Fibroblast of lung (primary cell): Measurements from ENCODE around the gene UBE3D. TPM values are rescaled to one million over a fixed set of nuclear protein-coding genes. Genes with fewer than 3 reads are reported as not detected.
A peak's percentile ranks its signal among the peaks of the same experiment; 100 is the strongest.

Source experiments
- DNase-seq, 2 donors: peaks; one replicate each; pipeline versions ENCODE4 v3.0.0 to v3.0.0-alpha.2; 2010; ENCODE audit warnings: low read depth in 2 of 2
- H2AFZ ChIP-seq: 2 replicates; pipeline ENCODE4 v1.5.1; 2012; ENCODE audit warnings: low read length, control low read depth, inconsistent platforms
- H3K27ac ChIP-seq: 2 replicates; pipeline ENCODE4 v1.5.1; 2011; ENCODE audit warnings: low read length, control low read depth; ENCODE audit not compliant: insufficient read depth
- H3K27me3 ChIP-seq: 2 replicates; pipeline ENCODE4 v1.5.1; 2011; ENCODE audit warnings: mild to moderate bottlenecking, low read length; ENCODE audit not compliant: control insufficient read depth, insufficient read depth
- H3K36me3 ChIP-seq: 2 replicates; pipeline ENCODE4 v1.5.1; 2011; ENCODE audit warnings: low read length; ENCODE audit not compliant: control insufficient read depth, insufficient read depth
- H3K4me1 ChIP-seq: 2 replicates; pipeline ENCODE4 v1.5.1; 2011; ENCODE audit warnings: low read length; ENCODE audit not compliant: control insufficient read depth, insufficient read depth; ENCODE audit errors: extremely low read depth
- H3K4me2 ChIP-seq: 2 replicates; pipeline ENCODE4 v1.5.1; 2011; ENCODE audit warnings: low read length, control low read depth; ENCODE audit not compliant: insufficient read depth; ENCODE audit errors: extremely low read depth
- H3K4me3 ChIP-seq, 4 experiments: fragments of 200-600 bp in 1 of 4; sonication (generic) in 1 of 4; replicated peaks in 1 of 4; 2 replicates each; pipeline ENCODE4 v1.5.1; 2011 to 2016; ENCODE audit warnings: low read length in 4 of 4, low read depth in 3 of 4, mild to moderate bottlenecking in 3 of 4, control low read depth in 2 of 4, inconsistent platforms in 1 of 4, mixed read lengths in 1 of 4; ENCODE audit not compliant: insufficient read depth in 1 of 4; ENCODE audit errors: control extremely low read depth in 1 of 4
- H3K79me2 ChIP-seq: 2 replicates; pipeline ENCODE4 v1.5.1; 2012; ENCODE audit warnings: mild to moderate bottlenecking, low read length, inconsistent platforms; ENCODE audit not compliant: control insufficient read depth, insufficient read depth
- H3K9ac ChIP-seq: 2 replicates; pipeline ENCODE4 v1.5.1; 2011; ENCODE audit warnings: mild to moderate bottlenecking, low read length, control low read depth; ENCODE audit not compliant: insufficient read depth
- H3K9me3 ChIP-seq: 2 replicates; pipeline ENCODE4 v1.5.1; 2012; ENCODE audit warnings: low read depth, low read length; ENCODE audit not compliant: control insufficient read depth, insufficient read depth
- H4K20me1 ChIP-seq: 2 replicates; pipeline ENCODE4 v1.5.1; 2011; ENCODE audit warnings: low read length; ENCODE audit not compliant: control insufficient read depth, insufficient read depth; ENCODE audit errors: extremely low read depth
- CTCF ChIP-seq, 2 donors: IDR thresholded peaks in 1 of 2; conservative IDR thresholded peaks in 1 of 2; 1 replicate in 1 of 2; 2 replicates in 1 of 2; pipeline ENCODE4 v1.5.1; 2011 to 2012; ENCODE audit warnings: low read length in 2 of 2, control low read depth in 1 of 2, inconsistent platforms in 1 of 2, low read depth in 1 of 2, mild to moderate bottlenecking in 1 of 2
- EZH2 ChIP-seq: IDR thresholded peaks from 2 replicates; pipeline ENCODE4 v1.5.1; 2012; ENCODE audit warnings: low read length, control low read depth, mild to moderate bottlenecking; ENCODE audit errors: missing control alignments
- polyA plus RNA-seq, 2 donors: library from polyadenylated mRNA; depleted of rRNA in 1 of 2; stranded (reverse) in 1 of 2; unstranded in 1 of 2; fragments of >200 nt; gene quantifications; 2 replicates each; pipeline ENCODE4 v1.2.1, GENCODE V29; 2011 to 2012; ENCODE audit warnings: missing spikeins in 1 of 2
- total RNA-seq: library from RNA; depleted of rRNA; stranded (reverse); fragments of >200 nt; gene quantifications from 2 replicates; pipeline ENCODE4 v1.2.1, GENCODE V29; 2014

The UBE3D gene
- total and polyA plus RNA-seq, 2 donors (not counting 1 experiment from before 2014, with no cell fraction given): 2.8 to 5.6 TPM

GRCh38 chr6:82980086-82980485 is 85.6 kb downstream of the UBE3D start:
- Histone ChIP-seq H3K9me3 (no peaks in the 10 kb centered on the region), H3K4me2 (no peak overlapping the region), H3K4me1 (no peaks in the 10 kb centered on the region), H2AFZ (no peak overlapping the region), H3K36me3 (no peaks in the 10 kb centered on the region), H3K27me3 (no peaks in the 10 kb centered on the region), H3K79me2 (no peaks in the 10 kb centered on the region), H4K20me1 (no peaks in the 10 kb centered on the region), H3K9ac (no peak overlapping the region), H3K4me3 (no peak overlapping the region), H3K27ac (no peak overlapping the region)
- TF ChIP-seq EZH2 (no peak), CTCF (conservative IDR thresholded peaks at IDR 0.05 in 1 of 2, IDR thresholded peaks at IDR 0.05 in 1 of 2; ENCODE audit: low read depth in 1 of 2, low read length in 2 of 2) (no peak)
- peak; percentile 81 to 93 for DNase-seq

- Histone ChIP-seq H3K36me3 (no peaks in the 10 kb centered on the region), H3K4me1 (no peaks in the 10 kb centered on the region), H3K4me2 (no peak overlapping the region), H3K9ac (no peak overlapping the region), H3K27me3 (no peaks in the 10 kb centered on the region), H3K4me3 (no peak overlapping the region), H3K79me2 (no peaks in the 10 kb centered on the region), H2AFZ (no peak overlapping the region), H3K27ac (no peak overlapping the region), H4K20me1 (no peaks in the 10 kb centered on the region), H3K9me3 (no peaks in the 10 kb centered on the region)
- no peak for DNase-seq
- TF ChIP-seq CTCF (conservative IDR thresholded peaks at IDR 0.05 in 1 of 2, IDR thresholded peaks at IDR 0.05 in 1 of 2; ENCODE audit: low read depth in 1 of 2, low read length in 2 of 2) (no peak), EZH2 (no peak)
Observed at GRCh38 chr6:82979657-82980056, 86.0 kb downstream of the UBE3D start.

GRCh38 chr6:82978362-82978945 is 87.2 kb downstream of the UBE3D start:
- Histone ChIP-seq H3K4me3 (no peak overlapping the region), H4K20me1 (no peaks in the 10 kb centered on the region), H3K27ac (no peak overlapping the region), H3K9ac (no peak overlapping the region), H3K9me3 (no peaks in the 10 kb centered on the region), H3K4me1 (no peaks in the 10 kb centered on the region), H3K4me2 (no peak overlapping the region), H3K36me3 (no peaks in the 10 kb centered on the region), H3K79me2 (no peaks in the 10 kb centered on the region), H2AFZ (no peak overlapping the region), H3K27me3 (no peaks in the 10 kb centered on the region)
- no peak for DNase-seq
- TF ChIP-seq EZH2 (no peak), CTCF (conservative IDR thresholded peaks at IDR 0.05 in 1 of 2, IDR thresholded peaks at IDR 0.05 in 1 of 2; ENCODE audit: low read depth in 1 of 2, low read length in 2 of 2) (no peak)
